Activated T-cell treated with anti-CD3 and anti-CD28 coated beads, Interleukin-2, amount 50 U/mL, for 4 hours (primary cell): ENCODE results near the gene STX3. TPM values are rescaled to one million over a fixed set of nuclear protein-coding genes. Genes with fewer than 3 reads are reported as not detected.
A peak's percentile ranks its signal among the peaks of the same experiment; 100 is the strongest.

Source experiments
- ATAC-seq, 2 donors: fragments of 200-7000 bp; cut with Tn5 transposase; one replicate each; pipeline ENCODE4 v1.10.0; 2021
- DNase-seq: peaks from one replicate; pipeline ENCODE4 v3.0.0-alpha.2; 2020
- H3K27me3 Mint-ChIP-seq: one replicate; pipeline ENCODE4 v1.8.0; 2021; ENCODE audit warnings: low read depth, mixed read lengths
- H3K36me3 Mint-ChIP-seq: one replicate; pipeline ENCODE4 v1.8.0; 2022; ENCODE audit warnings: mixed read lengths; ENCODE audit not compliant: insufficient read depth
- H3K4me1 Mint-ChIP-seq: one replicate; pipeline ENCODE4 v1.8.0; 2021; ENCODE audit warnings: low read depth, mixed read lengths
- H3K4me3 Mint-ChIP-seq: one replicate; pipeline ENCODE4 v1.8.0; 2021; ENCODE audit warnings: mild to moderate bottlenecking, moderate library complexity, mixed read lengths
- H3K9me3 Mint-ChIP-seq: one replicate; pipeline ENCODE4 v1.8.0; 2021; ENCODE audit warnings: mixed read lengths
- total RNA-seq, 3 donors: library from RNA; stranded (reverse); gene quantifications; one replicate each; pipeline ENCODE4 v1.2.1, GENCODE V29; 2021

STX3 gene
- 1 to 10 TPM; 5.6 to 6.3 (median 5.6) TPM for total RNA-seq

DNA sequence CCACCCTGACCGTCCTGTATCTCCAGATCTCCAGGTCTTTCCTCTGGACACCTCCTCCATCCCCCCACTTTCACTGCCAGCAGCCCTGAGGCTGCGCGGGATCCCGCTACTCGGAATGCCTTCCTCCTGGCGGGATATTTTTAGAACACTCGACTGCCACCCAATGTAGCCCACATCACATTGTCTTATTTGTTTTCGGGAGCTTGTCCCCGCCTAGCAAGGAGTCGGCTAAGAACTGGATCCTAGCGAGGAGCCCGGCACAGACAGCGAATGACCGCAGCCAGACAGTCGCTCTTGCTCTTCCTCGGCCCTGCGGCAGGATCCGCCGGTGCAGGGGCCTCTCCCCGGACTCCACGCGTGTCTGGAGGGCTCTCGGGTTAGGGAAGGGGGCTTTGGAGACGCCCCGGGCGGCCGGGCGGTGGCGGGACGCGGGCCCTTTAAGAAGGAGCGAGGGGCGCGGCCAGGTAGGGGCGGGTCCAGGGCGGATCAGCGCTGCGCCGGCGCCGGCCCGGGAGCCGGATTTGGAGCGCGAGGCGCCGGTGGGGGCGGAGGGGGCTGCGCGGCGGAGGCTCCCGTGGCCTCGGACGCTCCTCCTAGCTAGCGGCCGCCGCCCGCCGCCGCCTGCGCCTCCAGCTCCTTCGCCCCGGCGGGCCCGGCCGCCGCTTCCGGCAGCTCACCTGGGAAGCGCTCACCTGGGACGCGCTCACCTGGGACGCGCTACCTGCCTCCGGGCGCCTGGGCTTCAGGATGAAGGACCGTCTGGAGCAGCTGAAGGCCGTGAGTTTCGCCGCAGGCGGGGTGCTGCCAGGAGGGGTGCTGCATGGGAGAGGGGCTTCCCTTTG lies at the start of gene STX3:
Gene STX3 (plus strand): TSS at position 518 of the 842 bp plus-strand sequence. CDS start 230 bp downstream, at position 748.
- H3K9me3 Mint-ChIP-seq, result no peaks in the 10 kb centered on the region
- no peaks in the 10 kb centered on the region for H3K36me3 Mint-ChIP-seq
- H3K27me3 Mint-ChIP-seq, result peaks cover 2% of the 10 kb centered on the region
- peak; percentile 90 to 93 for ATAC-seq
- H3K4me1 Mint-ChIP-seq, result peaks cover 23% of the 10 kb centered on the region
- H3K4me3 Mint-ChIP-seq, result peak within 1 kb of the TSS; percentile 90
- DNase-seq, result peak; percentile 64

DNA sequence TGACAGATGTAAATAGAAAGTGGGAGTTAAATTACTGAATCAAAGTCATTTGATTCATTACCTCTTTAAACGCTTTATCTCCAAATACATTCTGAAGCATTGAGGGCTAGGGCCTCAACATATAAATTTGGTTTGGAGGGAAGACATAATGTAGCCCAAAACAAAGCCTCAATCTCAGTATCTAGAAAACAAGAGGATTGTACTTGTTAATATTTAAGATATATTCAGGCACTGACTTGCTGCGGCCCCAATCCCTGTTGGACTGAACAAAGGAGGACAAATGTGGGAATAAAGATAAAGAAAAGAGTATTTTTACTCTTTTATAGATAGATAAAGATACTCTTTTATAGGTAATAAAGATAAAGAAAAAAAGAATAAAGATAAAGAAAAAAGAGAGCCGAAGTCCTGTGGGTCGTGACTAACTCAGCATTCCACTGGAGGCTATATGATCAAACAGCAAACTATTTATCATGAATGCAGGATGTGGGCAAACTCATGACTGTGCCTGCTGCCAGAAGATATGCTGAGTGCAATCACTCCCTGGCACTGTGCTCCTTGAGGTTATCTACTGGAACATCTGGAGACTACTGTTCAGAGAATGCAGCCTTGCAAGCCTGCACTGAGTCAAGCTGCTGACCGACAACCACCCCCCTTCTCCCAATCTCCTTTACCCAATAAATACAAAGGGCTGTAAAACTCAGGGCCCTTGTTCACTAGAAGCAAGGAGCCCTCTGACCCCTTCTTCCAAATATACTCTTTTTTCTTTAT lies 48.5 kb upstream of the STX3 start:
- H3K27me3 Mint-ChIP-seq, result peaks cover 31% of the 10 kb centered on the region

DNA sequence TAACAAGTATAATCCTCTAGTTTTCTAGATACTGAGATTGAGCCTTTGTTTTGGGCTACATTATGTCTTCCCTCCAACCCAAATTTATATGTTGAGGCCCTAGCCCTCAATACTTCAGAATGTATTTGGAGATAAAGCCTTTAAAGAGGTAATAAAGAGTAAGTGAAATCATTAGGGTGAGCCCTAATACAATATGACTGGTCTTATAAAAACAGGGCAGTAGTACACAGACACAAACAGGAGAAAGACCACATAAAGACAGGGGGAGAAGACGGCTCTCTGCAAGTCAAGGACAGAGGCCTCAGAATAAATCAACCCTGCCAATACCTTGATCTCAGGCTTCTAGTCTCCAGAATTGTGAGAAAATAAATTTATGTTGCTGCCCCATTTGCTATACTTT lies 47.8 kb upstream of the STX3 start:
- Mint-ChIP-seq H3K4me3 (no peak overlapping the region), H3K4me1 (no peaks in the 10 kb centered on the region), H3K36me3 (no peaks in the 10 kb centered on the region), H3K9me3 (no peaks in the 10 kb centered on the region), H3K27me3 (peaks cover 28% of the 10 kb centered on the region)
- ATAC-seq, result no peak
- no peak for DNase-seq

More for the DNA sequence above, 48.5 kb upstream of the STX3 start:
- Mint-ChIP-seq H3K4me1 (no peaks in the 10 kb centered on the region), H3K36me3 (no peaks in the 10 kb centered on the region), H3K4me3 (no peak overlapping the region), H3K9me3 (no peaks in the 10 kb centered on the region)
- ATAC-seq (no peak), DNase-seq (no peak)

DNA sequence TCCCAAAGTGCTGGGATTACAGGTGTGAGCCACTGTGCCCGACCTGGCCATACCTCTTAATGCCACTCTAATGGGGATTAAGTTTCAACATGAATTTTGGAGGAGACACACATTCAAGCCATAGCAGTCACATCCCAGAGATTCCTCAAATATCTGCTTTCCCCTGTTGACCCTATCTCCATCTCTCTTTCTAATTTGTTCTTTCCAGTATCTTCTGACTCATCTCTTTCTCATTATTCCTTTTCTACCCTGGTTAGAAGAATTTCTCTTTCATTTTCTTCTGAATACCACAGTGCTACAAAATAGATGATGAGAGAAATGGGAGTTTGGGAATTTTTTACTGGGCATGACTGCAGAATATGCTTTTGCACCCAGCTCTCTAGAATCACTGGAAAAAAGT lies 46.6 kb upstream of the STX3 start:
- H3K4me3 Mint-ChIP-seq, result no peak overlapping the region
- H3K4me1 Mint-ChIP-seq, result no peaks in the 10 kb centered on the region
- H3K27me3 Mint-ChIP-seq, result peaks cover 25% of the 10 kb centered on the region
- ATAC-seq (no peak), DNase-seq (no peak)
- H3K9me3 Mint-ChIP-seq, result no peaks in the 10 kb centered on the region
- no peaks in the 10 kb centered on the region for H3K36me3 Mint-ChIP-seq

DNA sequence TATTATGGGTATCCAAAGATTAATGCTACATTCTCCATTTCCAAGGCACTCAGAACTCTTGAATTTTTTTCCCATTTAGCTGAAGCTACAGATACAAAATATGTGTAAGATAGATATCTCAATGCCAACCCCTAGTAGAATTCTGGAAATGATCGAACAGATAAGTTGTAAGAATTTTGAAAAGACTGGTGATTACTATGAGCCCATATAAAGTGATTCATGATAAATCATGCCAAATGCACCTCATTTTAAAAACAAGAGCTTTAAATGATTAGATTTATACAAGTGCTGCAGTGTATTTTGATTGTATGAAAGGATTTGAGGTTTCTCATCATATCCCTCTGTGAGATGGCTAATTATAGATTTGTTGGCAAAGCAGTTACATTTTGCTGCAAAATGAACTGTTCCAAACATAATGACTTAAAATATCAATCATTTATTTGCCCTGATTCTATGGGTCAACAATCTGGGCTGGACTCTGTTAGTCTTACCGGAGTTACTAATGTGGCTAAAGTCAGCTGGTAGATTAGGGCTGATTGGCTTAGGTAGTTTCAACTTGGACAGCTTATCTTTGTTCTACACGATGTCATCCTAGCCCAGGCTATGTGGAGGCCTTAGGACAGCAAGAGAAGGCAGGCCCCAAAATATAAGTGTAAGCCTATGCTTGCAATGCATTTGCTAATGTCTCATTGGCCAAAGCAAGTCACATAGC lies 44.9 kb upstream of the STX3 start:
- no peaks in the 10 kb centered on the region for H3K4me1 Mint-ChIP-seq
- no peak for DNase-seq
- H3K36me3 Mint-ChIP-seq, result no peaks in the 10 kb centered on the region

DNA sequence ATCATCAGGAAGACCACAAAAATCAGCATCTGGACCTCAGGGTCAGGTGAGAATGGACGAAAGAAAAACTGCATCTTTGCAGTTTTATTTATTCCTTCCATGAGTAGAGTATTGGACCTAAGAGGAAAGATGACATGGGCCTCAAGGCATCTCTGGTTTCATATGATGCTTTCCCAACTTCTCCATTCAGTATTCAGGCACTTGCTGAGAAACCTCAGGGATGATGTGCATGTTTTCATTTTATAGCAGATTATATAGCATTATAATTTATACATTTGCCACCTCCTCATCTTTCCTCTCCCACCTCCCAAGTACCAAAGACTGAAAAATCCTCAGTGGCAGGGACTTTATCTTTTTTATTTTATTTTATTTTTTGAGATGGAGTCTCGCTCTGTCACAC lies 41.4 kb upstream of the STX3 start, which contains the start of gene OR10V1:
Gene OR10V1 (minus strand): TSS at position 101 of the 400 bp plus-strand sequence. CDS start 0 bp downstream, at position 101.
- no peak for DNase-seq
- Mint-ChIP-seq H3K27me3 (peaks cover 23% of the 10 kb centered on the region), H3K9me3 (no peaks in the 10 kb centered on the region), H3K36me3 (no peaks in the 10 kb centered on the region), H3K4me1 (no peaks in the 10 kb centered on the region), H3K4me3 (no peak within 1 kb of the TSS)
- no peak for ATAC-seq

More for the DNA sequence above, 44.9 kb upstream of the STX3 start:
- Mint-ChIP-seq H3K27me3 (peaks cover 28% of the 10 kb centered on the region), H3K4me3 (no peak overlapping the region), H3K9me3 (no peaks in the 10 kb centered on the region)
- no peak for ATAC-seq

DNA sequence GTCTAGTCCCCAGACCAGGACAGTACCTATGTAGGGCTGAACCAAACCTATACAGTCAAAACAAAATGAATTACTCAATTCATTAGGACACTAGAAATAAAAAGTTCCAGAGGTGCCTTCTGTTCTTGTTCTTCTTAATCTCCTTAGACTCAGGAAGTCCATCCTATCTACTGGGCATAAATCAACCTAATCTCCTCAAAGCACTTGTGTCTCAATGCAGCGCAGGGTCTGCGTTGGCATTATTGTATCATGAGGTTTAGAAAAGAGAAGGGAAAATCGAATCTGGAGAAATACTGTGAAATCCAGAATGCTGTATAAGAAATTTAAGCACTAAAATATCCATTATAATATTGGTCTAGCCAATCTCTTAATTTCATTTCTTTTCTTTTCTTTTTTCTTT lies 39.1 kb upstream of the STX3 start:
- DNase-seq, result no peak
- Mint-ChIP-seq H3K4me1 (no peaks in the 10 kb centered on the region), H3K9me3 (no peaks in the 10 kb centered on the region), H3K27me3 (peaks cover 29% of the 10 kb centered on the region), H3K4me3 (no peak overlapping the region), H3K36me3 (no peaks in the 10 kb centered on the region)
- no peak for ATAC-seq

DNA sequence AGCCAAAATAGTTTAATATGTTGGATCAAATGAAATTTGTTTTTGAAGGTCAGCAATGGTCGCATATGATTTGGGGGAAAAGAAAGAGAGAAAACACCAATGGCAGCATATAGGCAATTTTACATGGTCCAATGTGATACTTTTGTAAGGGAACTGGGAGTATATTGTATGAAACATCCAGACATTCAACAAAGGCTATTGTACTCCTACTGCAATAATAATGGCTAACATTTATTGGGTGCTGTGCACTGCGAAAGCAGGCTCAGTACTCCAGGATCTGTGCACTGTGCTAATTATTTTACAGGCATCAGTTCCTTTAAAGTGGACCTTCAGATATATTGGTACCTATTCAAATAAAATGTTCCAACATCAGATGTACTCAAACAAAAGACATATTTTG lies 35.6 kb upstream of the STX3 start:
- H3K36me3 Mint-ChIP-seq, result no peaks in the 10 kb centered on the region
- ATAC-seq (no peak), DNase-seq (no peak)
- no peak overlapping the region for H3K4me3 Mint-ChIP-seq
- H3K4me1 Mint-ChIP-seq, result no peaks in the 10 kb centered on the region
- H3K9me3 Mint-ChIP-seq, result no peaks in the 10 kb centered on the region
- peaks cover 38% of the 10 kb centered on the region for H3K27me3 Mint-ChIP-seq

DNA sequence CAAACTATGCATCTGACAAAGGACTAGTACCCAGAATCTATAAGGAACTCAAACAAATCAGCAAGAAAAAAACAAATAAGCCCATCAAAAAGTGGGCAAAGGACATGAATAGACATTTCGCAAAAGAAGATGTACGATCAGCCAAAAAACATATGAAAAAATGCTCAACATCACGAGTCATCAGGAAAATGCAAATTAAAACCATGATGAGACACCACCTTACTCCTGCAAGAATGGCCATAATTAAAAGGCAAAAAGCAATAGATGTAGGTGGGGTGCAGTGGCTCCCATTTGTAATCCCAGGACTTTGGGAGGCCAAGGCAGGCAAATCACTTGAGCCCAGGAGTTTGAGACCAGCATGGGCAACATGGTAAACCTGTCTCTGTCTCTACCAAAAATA lies 31.1 kb upstream of the STX3 start:
- H3K9me3 Mint-ChIP-seq, result no peaks in the 10 kb centered on the region
- H3K27me3 Mint-ChIP-seq, result peaks cover 18% of the 10 kb centered on the region
- DNase-seq, result no peak
- H3K4me3 Mint-ChIP-seq, result no peak overlapping the region
- H3K36me3 Mint-ChIP-seq, result no peaks in the 10 kb centered on the region
- no peak for ATAC-seq
- H3K4me1 Mint-ChIP-seq, result peaks cover 5% of the 10 kb centered on the region

DNA sequence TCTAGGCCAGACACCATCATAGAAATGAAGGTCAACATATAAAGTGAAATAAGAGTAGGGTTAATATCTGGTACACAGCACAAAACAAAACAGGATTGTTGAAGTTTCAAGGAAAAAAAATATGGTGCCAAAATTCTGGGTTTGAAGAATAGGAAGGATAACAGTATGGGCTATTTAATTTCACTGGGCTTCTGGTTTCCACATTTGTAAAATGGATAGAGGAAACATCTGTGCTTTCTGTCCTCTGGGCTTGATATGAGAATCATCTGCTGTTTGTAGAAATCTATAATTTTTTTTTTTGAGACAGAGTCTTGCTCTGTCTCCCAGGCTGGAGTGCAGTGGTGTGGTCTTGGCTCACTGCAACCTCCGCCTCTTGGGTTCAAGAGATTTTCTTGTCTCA lies 27.8 kb upstream of the STX3 start:
- H3K27me3 Mint-ChIP-seq, result peaks cover 3% of the 10 kb centered on the region
- no peak overlapping the region for H3K4me3 Mint-ChIP-seq
- DNase-seq (no peak), ATAC-seq (no peak)
- no peaks in the 10 kb centered on the region for H3K9me3 Mint-ChIP-seq
- peaks cover 6% of the 10 kb centered on the region for H3K4me1 Mint-ChIP-seq
- no peaks in the 10 kb centered on the region for H3K36me3 Mint-ChIP-seq

DNA sequence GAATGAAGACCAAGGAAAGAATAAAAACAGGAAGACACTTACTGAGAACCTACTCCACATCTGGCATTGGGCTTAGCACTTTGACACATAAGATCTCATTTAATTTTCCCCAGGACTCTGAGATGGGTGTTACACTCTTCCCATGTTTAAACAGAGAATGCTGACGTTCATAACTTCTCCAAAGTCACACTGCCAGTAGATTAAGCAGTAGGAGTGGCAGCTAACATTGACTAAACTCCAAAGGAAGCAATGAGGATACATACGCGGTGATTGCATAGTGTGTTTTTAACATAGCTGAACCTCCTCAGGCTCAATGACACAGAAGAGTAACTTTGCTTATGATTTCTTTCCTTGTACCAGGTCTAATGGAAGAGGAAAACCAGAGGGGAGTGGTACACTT lies 27.0 kb upstream of the STX3 start:
- no peaks in the 10 kb centered on the region for H3K36me3 Mint-ChIP-seq
- H3K9me3 Mint-ChIP-seq, result no peaks in the 10 kb centered on the region
- peaks cover 3% of the 10 kb centered on the region for H3K27me3 Mint-ChIP-seq
- peaks cover 6% of the 10 kb centered on the region for H3K4me1 Mint-ChIP-seq
- no peak for ATAC-seq
- DNase-seq, result no peak
- no peak overlapping the region for H3K4me3 Mint-ChIP-seq

DNA sequence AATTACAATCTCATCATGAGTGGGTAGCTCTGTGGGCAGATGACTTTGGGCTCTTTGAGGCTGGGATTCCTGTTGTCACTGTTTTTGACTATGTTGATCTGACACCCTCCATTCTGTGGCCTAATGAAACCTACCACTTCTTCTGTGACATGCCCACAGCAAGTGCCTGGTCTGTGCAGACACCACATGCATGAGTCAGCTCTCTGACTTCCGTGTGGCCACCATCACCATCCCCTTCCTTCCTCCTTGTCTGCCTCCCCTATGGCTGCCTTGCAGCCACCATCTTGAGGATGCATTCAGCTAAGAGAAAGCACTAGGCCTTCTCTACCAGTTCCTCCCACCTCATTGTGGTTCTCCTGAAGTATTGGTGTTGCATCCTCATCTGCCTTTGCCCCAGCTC lies 26.3 kb upstream of the STX3 start:
- H3K36me3 Mint-ChIP-seq, result no peaks in the 10 kb centered on the region
- H3K9me3 Mint-ChIP-seq, result no peaks in the 10 kb centered on the region
- no peak overlapping the region for H3K4me3 Mint-ChIP-seq
- ATAC-seq, result peak; percentile 41 to 46
- H3K4me1 Mint-ChIP-seq, result peaks cover 6% of the 10 kb centered on the region
- no peaks in the 10 kb centered on the region for H3K27me3 Mint-ChIP-seq
- DNase-seq, result no peak

DNA sequence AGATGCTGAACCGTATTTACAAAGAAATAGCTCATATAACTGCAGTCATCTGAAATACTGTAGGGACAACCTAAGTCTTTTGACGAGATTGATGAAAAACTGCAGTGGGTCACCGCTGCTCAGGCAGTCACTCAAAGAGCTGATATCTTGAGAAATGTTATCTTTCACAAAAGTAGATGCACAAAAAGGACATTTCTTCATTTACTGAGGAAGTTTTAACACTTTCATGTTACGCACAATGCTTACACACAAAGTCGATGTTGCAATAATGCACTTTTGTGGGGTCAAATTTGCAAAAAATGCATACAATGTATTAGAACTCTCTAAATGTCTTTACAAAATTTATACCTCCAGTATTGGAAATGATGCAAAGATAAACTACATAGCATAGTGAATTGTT lies 25.3 kb upstream of the STX3 start:
- no peaks in the 10 kb centered on the region for H3K9me3 Mint-ChIP-seq
- no peaks in the 10 kb centered on the region for H3K27me3 Mint-ChIP-seq

DNA sequence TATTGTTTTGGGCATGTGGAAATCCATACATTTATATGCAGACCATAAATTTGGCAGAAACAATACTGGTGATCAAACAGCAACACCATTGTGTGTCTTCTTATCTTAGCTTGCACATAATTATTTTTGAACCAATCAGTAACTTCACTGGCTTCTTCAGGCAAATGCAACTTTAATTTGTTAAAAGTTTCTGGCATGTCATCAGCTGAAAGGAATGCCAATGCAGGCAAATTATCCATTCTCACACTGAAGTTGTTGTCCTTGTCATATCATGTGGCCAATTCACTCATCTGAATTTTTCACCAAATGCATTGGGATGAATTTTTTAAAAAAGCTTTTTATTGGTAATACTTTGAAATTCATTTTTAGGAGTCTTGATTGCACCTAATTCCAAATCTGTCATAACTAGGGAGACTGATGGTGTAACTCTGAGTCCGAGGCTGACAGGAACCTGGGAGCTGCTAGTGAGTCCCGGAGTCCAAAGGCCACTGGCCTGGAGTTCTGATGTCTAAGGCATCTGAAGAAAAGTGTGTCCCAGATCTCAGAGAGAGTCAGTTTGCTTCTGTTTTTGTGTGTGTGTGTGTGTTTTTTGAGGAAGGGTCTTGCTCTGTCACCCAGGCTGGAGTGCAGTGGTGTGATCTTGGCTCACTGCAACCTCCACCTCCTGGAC lies 24.1 kb upstream of the STX3 start:
- Mint-ChIP-seq H3K36me3 (no peaks in the 10 kb centered on the region), H3K4me3 (no peak overlapping the region), H3K4me1 (peaks cover 6% of the 10 kb centered on the region), H3K9me3 (no peaks in the 10 kb centered on the region), H3K27me3 (no peaks in the 10 kb centered on the region)
- DNase-seq (no peak), ATAC-seq (no peak)

More for the DNA sequence above, 25.3 kb upstream of the STX3 start:
- H3K4me1 Mint-ChIP-seq, result peaks cover 6% of the 10 kb centered on the region
- H3K36me3 Mint-ChIP-seq, result no peaks in the 10 kb centered on the region
- no peak overlapping the region for H3K4me3 Mint-ChIP-seq
- ATAC-seq, result no peak
- DNase-seq, result no peak
